ENCODE data around the gene EPOP. TPM values are rescaled to one million over a fixed set of nuclear protein-coding genes. Genes with fewer than 3 reads are reported as not detected.

The EPOP gene
- total and polyA plus RNA-seq, 8 donors, result 1.5 to 2.1 (median 1.7) TPM

DNA sequence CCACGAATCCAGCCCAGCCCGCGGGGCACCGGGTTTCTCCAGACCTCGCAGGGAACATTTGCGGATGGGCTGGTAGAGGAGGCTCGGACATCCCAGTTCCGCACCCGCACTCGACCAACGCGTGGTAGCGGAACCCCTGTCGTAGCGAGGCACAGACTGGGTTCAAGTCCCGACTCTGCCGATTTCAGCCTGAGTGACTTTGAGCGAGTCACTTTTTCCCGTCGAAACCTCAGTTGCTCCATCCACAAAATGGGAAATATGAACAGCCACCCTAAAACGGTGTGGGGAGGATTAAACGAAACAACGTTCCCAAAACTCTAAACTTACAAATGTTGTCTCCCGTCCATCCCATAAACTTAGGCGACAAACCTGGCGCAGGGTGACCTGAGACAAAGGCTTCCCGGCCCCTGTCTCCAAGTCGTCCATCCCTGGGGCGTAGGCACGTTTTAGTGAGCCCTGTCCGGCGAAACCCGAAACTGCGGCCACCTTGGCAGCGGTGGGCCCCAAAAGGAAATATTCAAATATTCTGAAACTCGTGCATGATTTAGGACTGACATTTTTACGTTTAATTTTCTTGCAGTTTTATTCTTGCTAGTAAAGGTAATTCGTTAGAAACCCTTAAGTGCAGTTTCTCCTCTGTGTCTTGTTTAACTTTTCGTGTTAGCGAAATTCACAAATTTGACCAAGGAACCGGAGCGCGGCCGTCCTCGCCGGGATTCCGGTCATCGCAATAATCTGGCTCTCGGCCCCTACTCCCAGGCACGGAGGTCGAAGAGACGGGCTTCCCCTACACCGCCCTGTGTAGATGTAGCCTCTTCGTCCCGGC, 28.4 kb upstream of the EPOP start:
- H3K36me3 ChIP-seq, result peaks cover 0 to 9% of the 10 kb centered on the region in 2 donors
- no peaks in the 10 kb centered on the region for H3K9me3 ChIP-seq

DNA sequence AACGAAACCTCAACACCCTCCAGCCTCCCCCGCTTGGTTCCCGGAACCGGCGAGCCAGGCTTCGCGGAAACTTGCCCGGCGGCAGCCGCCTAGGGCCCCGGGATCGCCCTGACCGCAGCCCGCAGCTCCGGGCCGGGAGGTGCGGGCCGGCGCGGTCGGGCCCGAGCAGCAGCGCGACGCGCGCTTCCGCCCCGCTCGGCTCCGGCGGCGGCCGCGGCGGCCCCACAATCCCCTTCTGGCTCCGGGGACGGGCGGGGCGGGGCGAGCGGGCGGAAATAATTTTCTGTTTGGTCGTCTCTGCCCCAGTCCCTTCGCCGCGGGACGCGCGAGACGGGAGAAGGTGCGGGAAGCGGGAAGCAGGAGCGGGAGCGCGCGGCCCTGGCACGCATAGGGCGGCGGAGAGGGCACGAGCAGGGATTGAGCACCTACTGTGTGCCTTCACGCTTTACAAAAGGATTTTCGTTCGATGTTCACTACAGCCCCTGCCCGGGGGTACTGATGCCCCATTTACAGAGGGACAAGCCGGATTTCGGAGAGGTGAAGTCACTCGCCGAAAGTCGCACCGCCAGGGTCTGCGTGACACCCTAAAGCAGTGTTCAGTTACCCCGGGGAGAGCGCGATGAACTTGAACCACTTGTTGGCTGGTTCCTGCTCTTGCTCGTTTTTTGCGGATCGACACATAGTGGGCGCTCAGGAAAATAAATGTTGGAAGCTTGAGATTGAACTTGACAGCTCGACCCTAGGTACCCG, 27.6 kb upstream of the EPOP start:
- H3K9me3 ChIP-seq, result no peaks in the 10 kb centered on the region
- peaks cover 10 to 49% of the 10 kb centered on the region in 2 donors for H3K4me1 ChIP-seq
- peak; percentile 51 for ATAC-seq
- TF ChIP-seq, protein P1, sequence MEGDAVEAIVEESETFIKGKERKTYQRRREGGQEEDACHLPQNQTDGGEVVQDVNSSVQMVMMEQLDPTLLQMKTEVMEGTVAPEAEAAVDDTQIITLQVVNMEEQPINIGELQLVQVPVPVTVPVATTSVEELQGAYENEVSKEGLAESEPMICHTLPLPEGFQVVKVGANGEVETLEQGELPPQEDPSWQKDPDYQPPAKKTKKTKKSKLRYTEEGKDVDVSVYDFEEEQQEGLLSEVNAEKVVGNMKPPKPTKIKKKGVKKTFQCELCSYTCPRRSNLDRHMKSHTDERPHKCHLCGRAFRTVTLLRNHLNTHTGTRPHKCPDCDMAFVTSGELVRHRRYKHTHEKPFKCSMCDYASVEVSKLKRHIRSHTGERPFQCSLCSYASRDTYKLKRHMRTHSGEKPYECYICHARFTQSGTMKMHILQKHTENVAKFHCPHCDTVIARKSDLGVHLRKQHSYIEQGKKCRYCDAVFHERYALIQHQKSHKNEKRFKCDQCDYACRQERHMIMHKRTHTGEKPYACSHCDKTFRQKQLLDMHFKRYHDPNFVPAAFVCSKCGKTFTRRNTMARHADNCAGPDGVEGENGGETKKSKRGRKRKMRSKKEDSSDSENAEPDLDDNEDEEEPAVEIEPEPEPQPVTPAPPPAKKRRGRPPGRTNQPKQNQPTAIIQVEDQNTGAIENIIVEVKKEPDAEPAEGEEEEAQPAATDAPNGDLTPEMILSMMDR (IDR thresholded peaks at IDR 0.05), result no peak
- peak overlapping the region; percentile 96 to 98 for H3K27ac ChIP-seq
- intact Hi-C loops (cut with DNase I), result no loop called here
- DNase-seq, result peak; percentile 86 to 96 (median 89)
- peak overlapping the region; percentile 71 to 88 for H3K4me3 ChIP-seq
- peaks cover 0 to 1% of the 10 kb centered on the region in 2 donors for H3K36me3 ChIP-seq
- no peaks in the 10 kb centered on the region for H3K27me3 ChIP-seq

More for the DNA sequence above, 28.4 kb upstream of the EPOP start:
- intact Hi-C loops (cut with DNase I), result no loop called here
- DNase-seq (peak in 2 of 4 donors; percentile 53 to 88), ATAC-seq (no peak)
- H3K4me1 ChIP-seq, result peaks cover 10 to 57% of the 10 kb centered on the region in 2 donors
- no peaks in the 10 kb centered on the region for H3K27me3 ChIP-seq
- TF ChIP-seq, protein P1 (IDR thresholded peaks at IDR 0.05), result no peak
- H3K4me3 ChIP-seq, result peak overlapping the region; percentile 71 to 88
- peak overlapping the region; percentile 96 to 98 for H3K27ac ChIP-seq

- Histone ChIP-seq H3K4me3 (peak overlapping the region; percentile 71 to 88), H3K27ac (peak overlapping the region; percentile 96 to 98), H3K36me3 (no peaks in the 10 kb centered on the region), H3K9me3 (no peaks in the 10 kb centered on the region), H3K27me3 (no peaks in the 10 kb centered on the region), H3K4me1 (peaks cover 6 to 42% of the 10 kb centered on the region in 2 donors)
- peak in 1 of 4 donors; percentile 25 for DNase-seq
- TF ChIP-seq, protein P1 (IDR thresholded peaks at IDR 0.05), result no peak
- ATAC-seq, result peak; percentile 0
- intact Hi-C loops (cut with DNase I), result no loop called here
These were observed 26.9 kb upstream of the EPOP start for GRCh38 chr17:38701504-38702165.

DNA sequence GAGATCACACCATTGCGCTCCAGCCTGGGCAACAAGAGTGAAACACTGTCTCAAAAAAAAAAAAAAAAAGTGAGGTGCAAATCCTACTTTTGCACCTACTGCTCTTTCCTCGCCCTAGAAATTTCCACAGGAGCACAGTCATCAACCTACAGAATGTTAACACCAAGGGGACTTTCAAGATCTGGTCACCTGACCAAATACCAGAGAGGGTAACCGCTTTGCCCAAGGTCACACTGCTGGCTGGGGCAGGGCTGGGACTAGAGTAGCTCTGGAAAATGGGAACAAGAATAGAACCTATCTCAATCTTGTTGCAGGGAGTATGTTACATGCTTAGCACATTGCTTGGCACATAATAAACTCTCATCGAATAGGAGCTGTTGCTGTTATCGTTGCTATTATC, 24.0 kb upstream of the EPOP start:
- Histone ChIP-seq H3K9me3 (no peaks in the 10 kb centered on the region), H3K27ac (peak overlapping the region in 1 of 2 donors; percentile 98), H3K4me1 (peaks cover 10 to 47% of the 10 kb centered on the region in 2 donors), H3K4me3 (no peak overlapping the region), H3K27me3 (no peaks in the 10 kb centered on the region), H3K36me3 (no peaks in the 10 kb centered on the region)
- ATAC-seq, result no peak
- intact Hi-C loops (cut with DNase I), result no loop called here
- TF ChIP-seq, protein P1 (IDR thresholded peaks at IDR 0.05), result no peak
- no peak for DNase-seq

All from left lung (tissue), 10 donors.